Fibroblast of mammary gland (primary cell): Measurements from ENCODE around the gene BEND5.

Experiments used
- DNase-seq: peaks from one replicate; pipeline ENCODE4 v3.0.0-alpha.2; 2010; ENCODE audit warnings: low read depth
- H3K4me3 ChIP-seq: 2 replicates; pipeline ENCODE4 v1.5.1; 2011; ENCODE audit warnings: low read depth, mild to moderate bottlenecking, low read length, moderate library complexity; ENCODE audit not compliant: control insufficient read depth
- TF ChIP-seq, protein P1 (sequence below): conservative IDR thresholded peaks from 2 replicates; pipeline ENCODE4 v1.5.1; 2011; ENCODE audit warnings: low read depth, low read length, inconsistent platforms; ENCODE audit not compliant: control insufficient read depth, insufficient read depth

Gene BEND5

DNA sequence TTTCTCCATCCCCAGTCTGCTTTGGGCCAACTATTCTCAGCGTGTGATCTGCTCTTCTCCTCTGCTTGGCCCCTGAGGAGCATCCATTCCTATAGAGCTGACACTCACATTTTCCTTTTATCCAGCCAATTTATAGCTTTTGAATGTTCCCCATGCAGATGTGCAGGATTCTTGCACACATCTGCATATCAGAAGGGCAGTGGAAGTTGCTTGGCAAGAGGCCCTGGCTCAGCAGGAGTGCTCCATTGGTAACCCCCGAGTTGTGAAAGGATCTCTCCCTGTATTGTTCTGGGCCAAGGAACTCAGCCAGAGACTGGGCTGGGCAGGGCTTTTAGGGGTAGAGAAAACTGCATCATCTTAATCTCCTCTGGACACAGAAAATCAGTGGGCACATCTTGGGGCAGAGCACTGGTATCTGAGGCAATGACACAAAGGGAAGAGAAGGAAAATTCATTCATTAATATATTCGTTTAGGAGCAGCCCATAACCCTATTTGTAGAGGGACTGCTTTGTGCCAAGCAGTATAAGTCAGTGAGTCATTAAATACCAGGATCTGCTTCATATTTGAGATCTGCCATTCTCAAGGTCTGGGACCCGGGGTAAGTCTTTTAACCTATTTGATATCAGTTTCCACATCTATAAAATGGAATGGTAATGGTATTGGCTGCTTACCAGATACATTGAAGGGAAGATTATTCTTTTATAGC, 31.0 kb upstream of the BEND5 start:
- DNase-seq = peak; percentile 40
- H3K4me3 ChIP-seq = no peak overlapping the region
- TF ChIP-seq, protein P1, sequence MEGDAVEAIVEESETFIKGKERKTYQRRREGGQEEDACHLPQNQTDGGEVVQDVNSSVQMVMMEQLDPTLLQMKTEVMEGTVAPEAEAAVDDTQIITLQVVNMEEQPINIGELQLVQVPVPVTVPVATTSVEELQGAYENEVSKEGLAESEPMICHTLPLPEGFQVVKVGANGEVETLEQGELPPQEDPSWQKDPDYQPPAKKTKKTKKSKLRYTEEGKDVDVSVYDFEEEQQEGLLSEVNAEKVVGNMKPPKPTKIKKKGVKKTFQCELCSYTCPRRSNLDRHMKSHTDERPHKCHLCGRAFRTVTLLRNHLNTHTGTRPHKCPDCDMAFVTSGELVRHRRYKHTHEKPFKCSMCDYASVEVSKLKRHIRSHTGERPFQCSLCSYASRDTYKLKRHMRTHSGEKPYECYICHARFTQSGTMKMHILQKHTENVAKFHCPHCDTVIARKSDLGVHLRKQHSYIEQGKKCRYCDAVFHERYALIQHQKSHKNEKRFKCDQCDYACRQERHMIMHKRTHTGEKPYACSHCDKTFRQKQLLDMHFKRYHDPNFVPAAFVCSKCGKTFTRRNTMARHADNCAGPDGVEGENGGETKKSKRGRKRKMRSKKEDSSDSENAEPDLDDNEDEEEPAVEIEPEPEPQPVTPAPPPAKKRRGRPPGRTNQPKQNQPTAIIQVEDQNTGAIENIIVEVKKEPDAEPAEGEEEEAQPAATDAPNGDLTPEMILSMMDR = no peak

GRCh38 chr1:48803474-48803873, 26.8 kb upstream of the BEND5 start:
- TF ChIP-seq, protein P1 = no peak
- DNase-seq = no peak

DNA sequence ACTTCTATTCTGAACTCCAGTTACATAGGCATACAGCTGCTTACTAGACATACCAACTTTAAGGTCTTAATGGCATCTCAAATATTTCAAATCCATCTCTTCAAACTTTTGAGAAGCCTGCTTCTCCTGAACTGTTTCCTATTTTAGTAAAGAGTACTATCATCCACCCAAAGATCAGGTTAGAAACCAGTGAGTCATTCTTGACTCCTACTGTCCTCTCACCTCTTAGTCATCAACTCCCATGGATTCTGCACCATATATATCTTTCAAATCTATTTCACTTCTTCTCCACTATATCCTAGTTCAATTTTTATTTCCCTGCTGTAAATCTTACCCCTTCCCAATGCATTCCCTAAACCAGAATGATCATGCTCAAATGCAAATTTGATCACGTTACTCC, 18.1 kb upstream of the BEND5 start:
- H3K4me3 ChIP-seq = no peak overlapping the region
- peak; percentile 53 for DNase-seq
- TF ChIP-seq, protein P1 = no peak

More at GRCh38 chr1:48803474-48803873, 26.8 kb upstream of the BEND5 start:
- H3K4me3 ChIP-seq = no peak overlapping the region

- no peak for DNase-seq
- no peak overlapping the region for H3K4me3 ChIP-seq
- TF ChIP-seq, protein P1 = no peak
These were observed 17.2 kb upstream of the BEND5 start for GRCh38 chr1:48793863-48794262.

DNA sequence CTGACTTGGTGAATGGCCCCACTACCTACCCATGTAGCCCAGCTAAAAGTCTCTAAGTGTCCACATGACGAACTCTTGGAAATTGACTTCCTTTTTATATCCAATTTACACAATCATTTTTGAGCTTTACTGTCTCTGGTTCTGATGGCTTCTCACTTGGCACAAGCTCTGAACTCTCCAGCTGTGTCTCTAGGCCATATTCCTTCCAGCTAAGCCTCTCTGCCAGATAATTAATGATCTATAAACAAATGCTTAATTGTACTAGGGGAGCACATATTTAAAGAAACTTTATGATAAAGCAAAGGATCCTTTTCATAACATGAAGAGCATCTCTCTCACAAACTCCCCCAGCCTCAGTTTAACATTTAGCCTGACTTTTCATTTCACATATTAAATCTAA, 16.3 kb upstream of the BEND5 start:
- H3K4me3 ChIP-seq = no peak overlapping the region
- TF ChIP-seq, protein P1 = no peak
- no peak for DNase-seq

- H3K4me3 ChIP-seq = no peak overlapping the region
- TF ChIP-seq, protein P1 = no peak
- DNase-seq = no peak
These were observed 13.7 kb upstream of the BEND5 start for GRCh38 chr1:48790397-48790796.

GRCh38 chr1:48789903-48790302, 13.2 kb upstream of the BEND5 start:
- TF ChIP-seq, protein P1 = no peak
- DNase-seq = no peak
- H3K4me3 ChIP-seq = no peak overlapping the region
